Middle frontal gyrus (tissue), 1 donor: Measurements from ENCODE around the gene NKX2-8.
"Not testable (repeated sequence)": the region's sequence is repeated elsewhere in the genome, so short reads cannot be mapped to it uniquely, and the experiment has no call there.

Experiments
- DNase-seq: peaks from one replicate; pipeline ENCODE4 v3.0.0-alpha.2; 2015; ENCODE audit warnings: low spot score; ENCODE audit errors: extremely low spot score

NKX2-8 gene

GRCh38 chr14:36580141-36580855 is 2.1 kb downstream of the NKX2-8 start:
- no peak for DNase-seq

DNA sequence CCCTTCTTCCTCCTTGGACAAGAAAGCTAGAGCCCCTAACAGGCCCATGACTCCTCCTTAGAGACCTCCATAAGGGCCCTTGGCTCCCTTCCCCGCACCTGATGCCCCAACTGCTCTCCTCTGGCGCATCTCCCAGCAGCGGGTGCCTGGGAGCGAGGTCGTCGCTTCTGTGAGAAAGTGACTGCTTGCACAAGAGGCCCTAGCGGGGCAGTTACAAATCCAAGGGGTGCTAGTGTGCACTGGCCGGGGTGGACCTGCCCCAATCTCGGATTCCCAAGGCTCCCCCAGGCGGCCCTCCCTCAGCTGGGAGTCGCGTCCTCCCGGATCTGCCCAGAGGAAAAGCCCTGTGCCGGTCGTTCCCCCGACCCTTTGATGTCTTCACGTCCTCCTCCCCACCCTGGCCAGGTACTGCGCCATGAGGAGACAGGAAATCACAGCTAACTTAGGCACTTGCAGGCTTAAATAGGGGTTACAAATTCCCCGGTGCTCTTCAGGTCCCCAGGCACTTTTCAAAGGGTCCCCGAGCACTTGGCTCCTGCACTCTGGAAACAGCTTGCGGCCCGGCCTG is 2.8 kb downstream of the NKX2-8 start:
- no peak for DNase-seq

- DNase-seq = no peak
These were observed 3.3 kb downstream of the NKX2-8 start for GRCh38 chr14:36579001-36579555.

- no peak for DNase-seq
These were observed 12.3 kb downstream of the NKX2-8 start for GRCh38 chr14:36570065-36570464.

DNA sequence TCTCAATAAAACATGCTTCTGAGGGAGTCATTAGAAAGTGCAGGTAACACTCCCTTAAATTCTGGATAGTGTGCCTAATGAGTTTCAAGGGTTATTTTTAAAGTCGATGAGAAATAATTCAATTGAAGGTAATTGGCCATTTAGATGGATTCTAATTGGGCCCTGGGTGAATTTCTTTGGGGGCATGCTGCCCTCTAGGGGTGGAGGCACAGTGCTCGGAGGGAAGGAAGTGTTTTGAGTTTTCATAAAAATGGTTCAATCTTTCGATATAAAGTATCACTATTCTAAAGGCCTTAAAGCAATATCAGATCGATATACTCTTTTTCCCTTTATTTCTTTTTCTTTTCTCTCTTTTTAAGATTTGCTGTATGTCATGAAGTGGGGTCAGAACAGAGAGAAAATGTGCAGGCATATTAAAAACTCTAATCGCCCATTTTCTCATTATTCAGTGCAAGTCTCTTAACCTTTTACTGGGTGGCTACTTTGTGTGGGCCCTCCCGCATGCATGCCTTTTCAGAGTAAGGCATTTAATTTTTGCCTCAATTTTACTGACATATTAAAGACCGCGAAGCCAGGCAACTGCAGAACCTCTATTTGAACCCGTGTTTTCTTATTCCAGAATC is 25.5 kb downstream of the NKX2-8 start:
- no peak for DNase-seq

- no peak for DNase-seq
These were observed 26.2 kb downstream of the NKX2-8 start for GRCh38 chr14:36555998-36556743.

DNA sequence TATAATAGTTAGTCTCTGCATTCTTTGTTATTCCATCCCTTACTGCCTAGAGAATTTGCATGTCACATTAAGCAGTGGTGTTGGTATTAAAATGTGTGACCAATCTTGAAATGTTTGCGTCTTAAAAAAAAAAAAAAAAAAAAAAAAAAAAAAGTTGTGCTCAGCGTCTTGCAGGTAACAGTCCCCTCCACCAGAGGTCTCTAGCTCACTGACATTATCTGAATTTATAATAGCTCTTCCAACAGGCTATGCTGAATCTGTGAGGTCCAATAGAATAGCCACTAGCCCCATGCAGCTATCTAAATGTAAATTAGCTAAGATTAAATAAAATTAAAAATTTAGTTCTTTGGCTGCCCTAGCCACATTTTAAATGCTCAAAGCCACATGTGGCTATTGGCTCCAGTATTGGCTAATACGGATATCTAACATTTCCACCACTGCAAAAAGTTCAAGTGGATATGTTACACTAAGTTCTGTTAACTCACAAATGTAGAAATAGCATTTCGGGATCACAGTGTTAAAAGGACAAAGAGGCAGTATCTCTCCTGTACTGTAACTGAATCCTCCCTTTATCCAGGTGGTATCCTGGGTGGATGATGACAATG is 28.7 kb downstream of the NKX2-8 start:
- no peak for DNase-seq

DNA sequence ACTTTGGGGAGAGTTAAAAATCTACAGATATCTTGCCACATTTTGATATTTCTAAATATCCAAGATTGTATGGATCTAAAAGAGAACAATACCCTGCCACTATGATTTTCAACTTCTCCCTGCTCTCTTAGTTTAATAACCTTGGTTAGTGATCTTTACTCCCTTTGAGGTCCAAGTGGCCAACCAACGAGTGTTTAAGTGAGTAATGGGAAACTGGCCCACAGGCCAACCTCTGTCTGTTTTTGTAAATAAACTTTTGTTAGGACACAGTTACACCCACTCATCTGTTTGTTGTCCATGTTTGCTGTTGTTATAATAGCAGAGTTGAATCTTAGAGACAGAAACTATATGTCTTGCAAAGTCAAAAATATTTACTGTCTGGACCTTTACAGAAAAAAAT is 31.5 kb downstream of the NKX2-8 start:
- no peak for DNase-seq

- not testable (repeated sequence) for DNase-seq
These were observed 38.1 kb downstream of the NKX2-8 start for GRCh38 chr14:36544280-36544679.

DNA sequence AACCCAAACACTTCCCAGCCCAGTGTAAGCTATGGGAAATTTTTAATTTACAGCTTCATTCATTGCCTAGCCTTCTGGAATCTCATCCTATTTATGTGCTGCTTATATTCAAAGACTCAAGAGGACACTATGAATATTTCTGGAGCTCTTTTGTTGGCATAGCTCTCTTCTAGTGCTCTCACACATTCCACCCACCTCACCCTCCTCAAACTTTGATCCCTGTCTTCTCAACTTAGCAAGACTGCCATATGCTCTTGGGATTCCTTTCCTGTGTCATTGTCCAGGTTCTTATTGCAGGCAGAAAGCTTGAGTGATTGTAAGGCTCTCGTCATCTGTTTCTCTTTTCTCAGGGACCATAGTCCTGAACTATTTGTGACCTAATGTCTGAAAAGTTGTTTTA is 44.4 kb downstream of the NKX2-8 start:
- no peak for DNase-seq
